ENCODE results near the gene INPP4B. TPM values are rescaled to one million over a fixed set of nuclear protein-coding genes. Genes with fewer than 3 reads are reported as not detected.

Gene INPP4B
- total RNA-seq, 1 experiment from 2014 or later: 14.3 TPM

DNA sequence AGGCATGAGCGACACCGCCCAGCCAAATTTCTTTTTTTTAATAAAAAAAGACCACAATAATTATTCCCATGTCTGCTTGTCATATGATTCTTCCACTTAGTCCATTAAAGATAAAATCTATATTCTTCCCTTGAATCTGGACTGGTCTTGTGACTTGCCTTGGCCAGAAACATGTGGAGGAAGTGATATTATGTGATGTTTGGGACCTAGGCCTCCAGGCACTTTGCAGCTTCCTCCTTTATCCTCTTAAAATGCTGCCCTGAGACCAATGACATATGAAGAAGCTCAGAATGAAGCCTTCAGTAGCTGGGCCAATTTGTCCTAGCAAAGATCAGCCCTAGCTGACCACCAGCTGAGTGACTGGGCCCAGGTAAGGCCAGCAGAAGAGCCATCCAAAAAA is 250.0 kb downstream of the INPP4B start:
- BruUV-seq (replicated peaks): no TSS peak
- TF ChIP-seq JUND (IDR thresholded peaks at IDR 0.05) (no peak), SRF (IDR thresholded peaks at IDR 0.05; ENCODE audit: low read depth) (no peak), YY1 (IDR thresholded peaks at IDR 0.05; ENCODE audit: extremely low read depth, insufficient replicate concordance, low read depth, low read length) (no peak), EGR1 (IDR thresholded peaks at IDR 0.05; ENCODE audit: low read depth) (no peak), FOSL1 (IDR thresholded peaks at IDR 0.05; ENCODE audit: low read depth) (no peak), RAD21 (IDR thresholded peaks at IDR 0.05; ENCODE audit: low read depth) (no peak), POLR2A (IDR thresholded peaks at IDR 0.05; ENCODE audit: borderline replicate concordance, extremely low read depth, insufficient read depth, insufficient read length) (no peak), POLR2AphosphoS5 (IDR thresholded peaks at IDR 0.05; ENCODE audit: low read depth, low read length) (no peak), ELF1 (IDR thresholded peaks at IDR 0.05; ENCODE audit: borderline replicate concordance, low read depth) (no peak), EZH2 (IDR thresholded peaks at IDR 0.05) (no peak), SP1 (IDR thresholded peaks at IDR 0.05; ENCODE audit: low read depth) (no peak)
- TF ChIP-seq, protein P1, sequence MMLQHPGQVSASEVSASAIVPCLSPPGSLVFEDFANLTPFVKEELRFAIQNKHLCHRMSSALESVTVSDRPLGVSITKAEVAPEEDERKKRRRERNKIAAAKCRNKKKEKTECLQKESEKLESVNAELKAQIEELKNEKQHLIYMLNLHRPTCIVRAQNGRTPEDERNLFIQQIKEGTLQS (IDR thresholded peaks at IDR 0.05): no peak
- TF ChIP-seq, protein P2, sequence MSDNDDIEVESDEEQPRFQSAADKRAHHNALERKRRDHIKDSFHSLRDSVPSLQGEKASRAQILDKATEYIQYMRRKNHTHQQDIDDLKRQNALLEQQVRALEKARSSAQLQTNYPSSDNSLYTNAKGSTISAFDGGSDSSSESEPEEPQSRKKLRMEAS (IDR thresholded peaks at IDR 0.05): no peak
- TF ChIP-seq, protein P3, sequence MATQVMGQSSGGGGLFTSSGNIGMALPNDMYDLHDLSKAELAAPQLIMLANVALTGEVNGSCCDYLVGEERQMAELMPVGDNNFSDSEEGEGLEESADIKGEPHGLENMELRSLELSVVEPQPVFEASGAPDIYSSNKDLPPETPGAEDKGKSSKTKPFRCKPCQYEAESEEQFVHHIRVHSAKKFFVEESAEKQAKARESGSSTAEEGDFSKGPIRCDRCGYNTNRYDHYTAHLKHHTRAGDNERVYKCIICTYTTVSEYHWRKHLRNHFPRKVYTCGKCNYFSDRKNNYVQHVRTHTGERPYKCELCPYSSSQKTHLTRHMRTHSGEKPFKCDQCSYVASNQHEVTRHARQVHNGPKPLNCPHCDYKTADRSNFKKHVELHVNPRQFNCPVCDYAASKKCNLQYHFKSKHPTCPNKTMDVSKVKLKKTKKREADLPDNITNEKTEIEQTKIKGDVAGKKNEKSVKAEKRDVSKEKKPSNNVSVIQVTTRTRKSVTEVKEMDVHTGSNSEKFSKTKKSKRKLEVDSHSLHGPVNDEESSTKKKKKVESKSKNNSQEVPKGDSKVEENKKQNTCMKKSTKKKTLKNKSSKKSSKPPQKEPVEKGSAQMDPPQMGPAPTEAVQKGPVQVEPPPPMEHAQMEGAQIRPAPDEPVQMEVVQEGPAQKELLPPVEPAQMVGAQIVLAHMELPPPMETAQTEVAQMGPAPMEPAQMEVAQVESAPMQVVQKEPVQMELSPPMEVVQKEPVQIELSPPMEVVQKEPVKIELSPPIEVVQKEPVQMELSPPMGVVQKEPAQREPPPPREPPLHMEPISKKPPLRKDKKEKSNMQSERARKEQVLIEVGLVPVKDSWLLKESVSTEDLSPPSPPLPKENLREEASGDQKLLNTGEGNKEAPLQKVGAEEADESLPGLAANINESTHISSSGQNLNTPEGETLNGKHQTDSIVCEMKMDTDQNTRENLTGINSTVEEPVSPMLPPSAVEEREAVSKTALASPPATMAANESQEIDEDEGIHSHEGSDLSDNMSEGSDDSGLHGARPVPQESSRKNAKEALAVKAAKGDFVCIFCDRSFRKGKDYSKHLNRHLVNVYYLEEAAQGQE (IDR thresholded peaks at IDR 0.05; ENCODE audit: low read depth): no peak
- TF ChIP-seq, protein P4, sequence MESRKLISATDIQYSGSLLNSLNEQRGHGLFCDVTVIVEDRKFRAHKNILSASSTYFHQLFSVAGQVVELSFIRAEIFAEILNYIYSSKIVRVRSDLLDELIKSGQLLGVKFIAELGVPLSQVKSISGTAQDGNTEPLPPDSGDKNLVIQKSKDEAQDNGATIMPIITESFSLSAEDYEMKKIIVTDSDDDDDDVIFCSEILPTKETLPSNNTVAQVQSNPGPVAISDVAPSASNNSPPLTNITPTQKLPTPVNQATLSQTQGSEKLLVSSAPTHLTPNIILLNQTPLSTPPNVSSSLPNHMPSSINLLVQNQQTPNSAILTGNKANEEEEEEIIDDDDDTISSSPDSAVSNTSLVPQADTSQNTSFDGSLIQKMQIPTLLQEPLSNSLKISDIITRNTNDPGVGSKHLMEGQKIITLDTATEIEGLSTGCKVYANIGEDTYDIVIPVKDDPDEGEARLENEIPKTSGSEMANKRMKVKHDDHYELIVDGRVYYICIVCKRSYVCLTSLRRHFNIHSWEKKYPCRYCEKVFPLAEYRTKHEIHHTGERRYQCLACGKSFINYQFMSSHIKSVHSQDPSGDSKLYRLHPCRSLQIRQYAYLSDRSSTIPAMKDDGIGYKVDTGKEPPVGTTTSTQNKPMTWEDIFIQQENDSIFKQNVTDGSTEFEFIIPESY (IDR thresholded peaks at IDR 0.05; ENCODE audit: extremely low read depth, insufficient replicate concordance, low read length): no peak
- Histone ChIP-seq H4K20me1 (ENCODE audit: insufficient read depth) (no peaks in the 10 kb centered on the region), H2AFZ (ENCODE audit: low read depth, low read length, poor library complexity, severe bottlenecking) (no peak overlapping the region), H3K79me2 (ENCODE audit: insufficient read depth, low read length) (no peaks in the 10 kb centered on the region), H3K9me2 (ENCODE audit: insufficient read depth) (no peaks in the 10 kb centered on the region), H3K9ac (ENCODE audit: low read length) (no peak overlapping the region), H3K4me2 (ENCODE audit: low read length) (no peak overlapping the region), H3K36me3 (ENCODE audit: control insufficient read depth in 1 of 2, insufficient read depth in 2 of 2, low read length in 2 of 2) (no peaks in the 10 kb centered on the region), H3K4me1 (ENCODE audit: control insufficient read depth in 1 of 2, insufficient read depth in 2 of 2, low read length in 2 of 2) (no peaks in the 10 kb centered on the region; a peak in 1 of 4 replicates), H3K27ac (ENCODE audit: low read depth, low read length) (no peak overlapping the region), H3K9me3 (ENCODE audit: control insufficient read depth in 1 of 2, insufficient read depth in 1 of 2, low read depth in 1 of 2, low read length in 2 of 2) (no peaks in the 10 kb centered on the region), H3K27me3 (ENCODE audit: insufficient read depth, low read length) (no peaks in the 10 kb centered on the region), H3K4me3 (replicated peaks in 1 of 2; ENCODE audit: low read depth in 1 of 2, low read length in 2 of 2) (no peak overlapping the region)
- CTCF ChIA-PET: no interaction called here
- DNase-seq (ENCODE audit: low read depth, low spot score) (no peak), ATAC-seq (no peak)
- POLR2A ChIA-PET: no interaction called here
- intact Hi-C loops (cut with micrococcal nuclease): no loop called here
- RAD21 ChIA-PET (ENCODE audit: low non-redundant PET in 1 of 2, low total read pairs in 2 of 2, uncharacterized antibody in 2 of 2, unreplicated experiment in 2 of 2): no interaction called here
